22Rv1 (cell line): ENCODE data around the gene BYSL.

Source experiments
- H3K27ac ChIP-seq: fragments of 450-650 bp; 2 replicates; pipeline ENCODE4 v1.5.1; 2017
- CTCF ChIP-seq: fragments of 450-650 bp; IDR thresholded peaks from 2 replicates; pipeline ENCODE4 v1.5.1; 2017; ENCODE audit warnings: mild to moderate bottlenecking
- ZFX ChIP-seq: fragments of 450-650 bp; IDR thresholded peaks from 2 replicates; pipeline ENCODE4 v1.6.1; 2017; ENCODE audit warnings: antibody characterized with exemption, borderline replicate concordance

BYSL gene

GRCh38 chr6:41920921-41921711 lies at the start of gene BYSL, which contains the start of gene MED20:
BYSL (plus strand) TSS chr6:41921499; CDS start chr6:41921563, 64 bp downstream.
MED20 (minus strand) TSS chr6:41921139; CDS start chr6:41921018, 121 bp downstream.
- H3K27ac ChIP-seq, result peak within 1 kb of the TSS; percentile 86
- TF ChIP-seq ZFX, result no peak
- peak; percentile 97 for TF ChIP-seq CTCF

GRCh38 chr6:41871691-41872090 lies 49.6 kb upstream of the BYSL start:
- TF ChIP-seq CTCF, result no peak
- TF ChIP-seq ZFX, result no peak
- H3K27ac ChIP-seq, result no peak overlapping the region

GRCh38 chr6:41872147-41872546 lies 49.2 kb upstream of the BYSL start:
- no peak overlapping the region for H3K27ac ChIP-seq
- TF ChIP-seq CTCF, result no peak
- no peak for TF ChIP-seq ZFX

GRCh38 chr6:41874741-41875140 lies 46.6 kb upstream of the BYSL start:
- no peak overlapping the region for H3K27ac ChIP-seq
- no peak for TF ChIP-seq CTCF
- TF ChIP-seq ZFX, result no peak

- H3K27ac ChIP-seq, result no peak overlapping the region
- no peak for TF ChIP-seq ZFX
- TF ChIP-seq CTCF, result no peak
Observed at GRCh38 chr6:41877051-41877680, 44.1 kb upstream of the BYSL start.

GRCh38 chr6:41878246-41878645 lies 43.1 kb upstream of the BYSL start:
- TF ChIP-seq ZFX (no peak), CTCF (no peak)
- no peak overlapping the region for H3K27ac ChIP-seq

GRCh38 chr6:41878961-41879405 lies 42.3 kb upstream of the BYSL start:
- H3K27ac ChIP-seq, result no peak overlapping the region
- TF ChIP-seq ZFX, result no peak
- TF ChIP-seq CTCF, result no peak
